Measurements from ENCODE around the gene PTPRCAP. TPM values are rescaled to one million over a fixed set of nuclear protein-coding genes. Genes with fewer than 3 reads are reported as not detected.
"Not testable (repeated sequence)": the region's sequence is repeated elsewhere in the genome, so short reads cannot be mapped to it uniquely, and the experiment has no call there.

Gene PTPRCAP
- total RNA-seq, 1 donor from 2014 or later = 2.3 TPM

GRCh38 chr11:67405688-67406339 lies 31.7 kb downstream of the PTPRCAP start:
- peaks cover 15% of the 10 kb centered on the region for H3K27me3 Mint-ChIP-seq
- no peak for DNase-seq (ENCODE audit: low spot score, unreplicated experiment)
- no peak for TF ChIP-seq CTCF (IDR thresholded peaks at IDR 0.05; ENCODE audit: unreplicated experiment)
- no peaks in the 10 kb centered on the region for H3K36me3 Mint-ChIP-seq (ENCODE audit: insufficient read depth)
- no peak overlapping the region for H3K4me3 Mint-ChIP-seq (ENCODE audit: low read depth)
- H3K4me1 Mint-ChIP-seq (ENCODE audit: low read depth) = peaks cover 1% of the 10 kb centered on the region
- no peak overlapping the region for H3K27ac Mint-ChIP-seq
- no peaks in the 10 kb centered on the region for H3K9me3 Mint-ChIP-seq (ENCODE audit: low read depth)

DNA sequence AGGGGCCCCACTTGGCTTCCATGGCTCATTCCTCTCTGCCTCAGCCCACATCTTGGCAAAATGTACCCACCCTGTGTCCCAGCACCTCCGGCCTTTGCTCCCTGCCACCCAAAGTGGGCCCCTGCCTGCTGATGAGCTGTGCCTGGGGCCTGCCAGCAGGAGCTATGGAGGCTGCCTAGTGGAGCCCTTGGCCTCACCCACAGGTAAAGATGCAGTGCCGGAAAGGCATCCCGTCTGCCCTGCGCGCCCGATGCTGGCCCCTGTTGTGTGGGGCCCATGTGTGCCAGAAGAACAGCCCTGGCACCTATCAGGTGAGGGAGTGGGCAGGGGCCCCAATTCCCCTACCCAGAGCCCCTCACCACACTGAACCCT lies 32.3 kb downstream of the PTPRCAP start:
- no peak for TF ChIP-seq CTCF (IDR thresholded peaks at IDR 0.05; ENCODE audit: unreplicated experiment)
- no peak for DNase-seq (ENCODE audit: low spot score, unreplicated experiment)
- H3K4me1 Mint-ChIP-seq (ENCODE audit: low read depth) = peaks cover 6% of the 10 kb centered on the region
- H3K27ac Mint-ChIP-seq = no peak overlapping the region
- no peaks in the 10 kb centered on the region for H3K36me3 Mint-ChIP-seq (ENCODE audit: insufficient read depth)
- H3K9me3 Mint-ChIP-seq (ENCODE audit: low read depth) = no peaks in the 10 kb centered on the region
- H3K27me3 Mint-ChIP-seq = peaks cover 15% of the 10 kb centered on the region
- H3K4me3 Mint-ChIP-seq (ENCODE audit: low read depth) = no peak overlapping the region

- no peaks in the 10 kb centered on the region for H3K9me3 Mint-ChIP-seq (ENCODE audit: low read depth)
- no peak overlapping the region for H3K4me3 Mint-ChIP-seq (ENCODE audit: low read depth)
- no peak for TF ChIP-seq CTCF (IDR thresholded peaks at IDR 0.05; ENCODE audit: unreplicated experiment)
- no peaks in the 10 kb centered on the region for H3K36me3 Mint-ChIP-seq (ENCODE audit: insufficient read depth)
- peaks cover 15% of the 10 kb centered on the region for H3K27me3 Mint-ChIP-seq
- peaks cover 6% of the 10 kb centered on the region for H3K4me1 Mint-ChIP-seq (ENCODE audit: low read depth)
- no peak for DNase-seq (ENCODE audit: low spot score, unreplicated experiment)
- H3K27ac Mint-ChIP-seq = no peak overlapping the region
Observed at GRCh38 chr11:67404515-67405195, 32.8 kb downstream of the PTPRCAP start.

- not testable (repeated sequence) for H3K4me3 Mint-ChIP-seq (ENCODE audit: low read depth); H3K27ac Mint-ChIP-seq; H3K9me3 Mint-ChIP-seq (ENCODE audit: low read depth)
Observed at GRCh38 chr11:67403085-67403484, 34.4 kb downstream of the PTPRCAP start.

GRCh38 chr11:67402192-67402839 lies 35.2 kb downstream of the PTPRCAP start:
- not testable (repeated sequence) for H3K36me3 Mint-ChIP-seq (ENCODE audit: insufficient read depth); H3K27ac Mint-ChIP-seq; DNase-seq (ENCODE audit: low spot score, unreplicated experiment); H3K4me1 Mint-ChIP-seq (ENCODE audit: low read depth); H3K9me3 Mint-ChIP-seq (ENCODE audit: low read depth); H3K27me3 Mint-ChIP-seq
- peak overlapping the region; percentile 14 for H3K4me3 Mint-ChIP-seq (ENCODE audit: low read depth)

More at GRCh38 chr11:67403085-67403484, 34.4 kb downstream of the PTPRCAP start:
- not testable (repeated sequence) for H3K4me1 Mint-ChIP-seq (ENCODE audit: low read depth); H3K36me3 Mint-ChIP-seq (ENCODE audit: insufficient read depth); DNase-seq (ENCODE audit: low spot score, unreplicated experiment)
- peaks cover 11% of the 10 kb centered on the region for H3K27me3 Mint-ChIP-seq

DNA sequence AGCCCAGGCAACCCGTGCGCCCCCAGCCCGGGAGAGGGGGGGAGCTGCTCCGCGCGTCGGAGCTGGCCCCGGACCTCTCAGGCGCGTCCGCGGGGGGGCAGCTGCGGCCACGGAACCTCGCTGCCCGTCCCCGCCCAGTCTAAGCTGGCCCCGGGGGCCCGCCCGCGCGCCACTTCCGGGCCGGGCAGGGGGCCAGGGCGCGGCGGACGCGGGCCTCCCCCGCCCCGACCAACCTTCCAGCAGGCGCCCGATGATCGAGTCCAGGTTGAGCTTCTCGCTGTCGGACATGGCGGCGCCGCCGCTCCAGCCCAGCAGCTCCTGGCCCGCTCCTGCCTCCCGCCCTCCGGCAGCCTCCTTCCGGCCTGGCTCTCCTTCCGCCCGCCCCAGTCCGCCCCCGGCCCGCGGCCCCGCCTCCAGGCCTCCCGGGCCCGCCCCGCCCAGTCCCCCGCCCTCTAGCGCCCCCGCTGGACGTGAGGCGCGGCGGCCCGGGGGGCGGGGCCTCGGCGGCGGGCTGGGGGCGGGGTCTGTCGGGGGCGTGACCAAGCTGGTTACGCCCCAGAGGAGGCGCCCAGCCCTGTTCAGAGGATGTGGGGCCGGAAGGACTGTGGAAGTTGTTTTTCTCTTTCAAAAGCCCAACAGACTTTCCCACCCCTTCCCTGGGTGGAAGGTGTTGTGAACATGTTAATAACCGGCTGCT lies 35.8 kb downstream of the PTPRCAP start, which contains the start of gene PPP1CA:
PPP1CA (minus strand) TSS at position 364 of the 697 bp plus-strand sequence; CDS start at position 288, 76 bp downstream.
- peak; percentile 75 for TF ChIP-seq CTCF (IDR thresholded peaks at IDR 0.05; ENCODE audit: unreplicated experiment)
- Mint-ChIP-seq H3K27ac (peak within 1 kb of the TSS; percentile 33), H3K4me3 (ENCODE audit: low read depth) (peak within 1 kb of the TSS; percentile 76)

More for the DNA sequence above, 35.8 kb downstream of the PTPRCAP start, which contains the start of gene PPP1CA:
- peaks cover 2% of the 10 kb centered on the region for H3K36me3 Mint-ChIP-seq (ENCODE audit: insufficient read depth)
- DNase-seq (ENCODE audit: low spot score, unreplicated experiment) = peak; percentile 83
- H3K27me3 Mint-ChIP-seq = no peaks in the 10 kb centered on the region
- H3K9me3 Mint-ChIP-seq (ENCODE audit: low read depth) = no peaks in the 10 kb centered on the region
- H3K4me1 Mint-ChIP-seq (ENCODE audit: low read depth) = peaks cover 6% of the 10 kb centered on the region

All from progenitor cell of endocrine pancreas (in vitro differentiated cells).